ENCODE results near the gene EYA2.

The EYA2 gene

GRCh38 chr20:47032933-47033578 is 138.4 kb downstream of the EYA2 start:
- no peaks in the 10 kb centered on the region for H4K20me1 ChIP-seq (ENCODE audit: insufficient read depth, low read length, poor library complexity, severe bottlenecking)
- no peaks in the 10 kb centered on the region for H3K27me3 ChIP-seq (ENCODE audit: insufficient read depth, low read length, poor library complexity, severe bottlenecking)
- H2AFZ ChIP-seq (ENCODE audit: low read length) = no peak overlapping the region
- H3K36me3 ChIP-seq (ENCODE audit: insufficient read depth, low read length) = no peaks in the 10 kb centered on the region
- no peak overlapping the region for H3K9ac ChIP-seq (ENCODE audit: low read depth, low read length, poor library complexity, severe bottlenecking)
- H3K9me2 ChIP-seq (replicated peaks; ENCODE audit: low read depth, low read length) = no peaks in the 10 kb centered on the region
- H3K4me3 ChIP-seq (ENCODE audit: low read length, poor library complexity, severe bottlenecking) = no peak overlapping the region
- no peaks in the 10 kb centered on the region for H3K79me2 ChIP-seq (ENCODE audit: insufficient read depth, low read length)
- H3K9me3 ChIP-seq (ENCODE audit: insufficient read depth, low read depth, low read length) = no peaks in the 10 kb centered on the region
- no peak overlapping the region for H3K4me2 ChIP-seq (ENCODE audit: low read depth, low read length, poor library complexity, severe bottlenecking)
- H3F3A ChIP-seq (ENCODE audit: low read depth) = no peaks in the 10 kb centered on the region
- H3K4me1 ChIP-seq (ENCODE audit: insufficient read depth, low read length, poor library complexity, severe bottlenecking) = no peaks in the 10 kb centered on the region
- TF ChIP-seq, protein P1, sequence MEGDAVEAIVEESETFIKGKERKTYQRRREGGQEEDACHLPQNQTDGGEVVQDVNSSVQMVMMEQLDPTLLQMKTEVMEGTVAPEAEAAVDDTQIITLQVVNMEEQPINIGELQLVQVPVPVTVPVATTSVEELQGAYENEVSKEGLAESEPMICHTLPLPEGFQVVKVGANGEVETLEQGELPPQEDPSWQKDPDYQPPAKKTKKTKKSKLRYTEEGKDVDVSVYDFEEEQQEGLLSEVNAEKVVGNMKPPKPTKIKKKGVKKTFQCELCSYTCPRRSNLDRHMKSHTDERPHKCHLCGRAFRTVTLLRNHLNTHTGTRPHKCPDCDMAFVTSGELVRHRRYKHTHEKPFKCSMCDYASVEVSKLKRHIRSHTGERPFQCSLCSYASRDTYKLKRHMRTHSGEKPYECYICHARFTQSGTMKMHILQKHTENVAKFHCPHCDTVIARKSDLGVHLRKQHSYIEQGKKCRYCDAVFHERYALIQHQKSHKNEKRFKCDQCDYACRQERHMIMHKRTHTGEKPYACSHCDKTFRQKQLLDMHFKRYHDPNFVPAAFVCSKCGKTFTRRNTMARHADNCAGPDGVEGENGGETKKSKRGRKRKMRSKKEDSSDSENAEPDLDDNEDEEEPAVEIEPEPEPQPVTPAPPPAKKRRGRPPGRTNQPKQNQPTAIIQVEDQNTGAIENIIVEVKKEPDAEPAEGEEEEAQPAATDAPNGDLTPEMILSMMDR (conservative IDR thresholded peaks at IDR 0.05; ENCODE audit: low read length) = no peak
- no peak for TF ChIP-seq EZH2phosphoT487 (IDR thresholded peaks at IDR 0.05; ENCODE audit: borderline replicate concordance)

GRCh38 chr20:47033665-47034064 is 139.0 kb downstream of the EYA2 start:
- no peaks in the 10 kb centered on the region for H3K9me2 ChIP-seq (replicated peaks; ENCODE audit: low read depth, low read length)
- H3K36me3 ChIP-seq (ENCODE audit: insufficient read depth, low read length) = no peaks in the 10 kb centered on the region
- no peaks in the 10 kb centered on the region for H3K9me3 ChIP-seq (ENCODE audit: insufficient read depth, low read depth, low read length)
- no peaks in the 10 kb centered on the region for H3K79me2 ChIP-seq (ENCODE audit: insufficient read depth, low read length)
- no peak overlapping the region for H3K4me2 ChIP-seq (ENCODE audit: low read depth, low read length, poor library complexity, severe bottlenecking)
- no peaks in the 10 kb centered on the region for H3K4me1 ChIP-seq (ENCODE audit: insufficient read depth, low read length, poor library complexity, severe bottlenecking)
- H3K27me3 ChIP-seq (ENCODE audit: insufficient read depth, low read length, poor library complexity, severe bottlenecking) = no peaks in the 10 kb centered on the region
- H2AFZ ChIP-seq (ENCODE audit: low read length) = no peak overlapping the region
- no peak overlapping the region for H3K9ac ChIP-seq (ENCODE audit: low read depth, low read length, poor library complexity, severe bottlenecking)
- H4K20me1 ChIP-seq (ENCODE audit: insufficient read depth, low read length, poor library complexity, severe bottlenecking) = no peaks in the 10 kb centered on the region
- H3K4me3 ChIP-seq (ENCODE audit: low read length, poor library complexity, severe bottlenecking) = no peak overlapping the region
- no peaks in the 10 kb centered on the region for H3F3A ChIP-seq (ENCODE audit: low read depth)
- TF ChIP-seq, protein P1 (conservative IDR thresholded peaks at IDR 0.05; ENCODE audit: low read length) = no peak
- TF ChIP-seq EZH2phosphoT487 (IDR thresholded peaks at IDR 0.05; ENCODE audit: borderline replicate concordance) = no peak

- no peaks in the 10 kb centered on the region for H4K20me1 ChIP-seq (ENCODE audit: insufficient read depth, low read length, poor library complexity, severe bottlenecking)
- H3K36me3 ChIP-seq (ENCODE audit: insufficient read depth, low read length) = no peaks in the 10 kb centered on the region
- no peak overlapping the region for H2AFZ ChIP-seq (ENCODE audit: low read length)
- H3K9me3 ChIP-seq (ENCODE audit: insufficient read depth, low read depth, low read length) = no peaks in the 10 kb centered on the region
- H3F3A ChIP-seq (ENCODE audit: low read depth) = no peaks in the 10 kb centered on the region
- no peak overlapping the region for H3K4me2 ChIP-seq (ENCODE audit: low read depth, low read length, poor library complexity, severe bottlenecking)
- TF ChIP-seq, protein P1 (conservative IDR thresholded peaks at IDR 0.05; ENCODE audit: low read length) = no peak
- no peak for TF ChIP-seq EZH2phosphoT487 (IDR thresholded peaks at IDR 0.05; ENCODE audit: borderline replicate concordance)
- no peak overlapping the region for H3K4me3 ChIP-seq (ENCODE audit: low read length, poor library complexity, severe bottlenecking)
- no peaks in the 10 kb centered on the region for H3K27me3 ChIP-seq (ENCODE audit: insufficient read depth, low read length, poor library complexity, severe bottlenecking)
- H3K9me2 ChIP-seq (replicated peaks; ENCODE audit: low read depth, low read length) = no peaks in the 10 kb centered on the region
- H3K4me1 ChIP-seq (ENCODE audit: insufficient read depth, low read length, poor library complexity, severe bottlenecking) = no peaks in the 10 kb centered on the region
- H3K79me2 ChIP-seq (ENCODE audit: insufficient read depth, low read length) = no peaks in the 10 kb centered on the region
- H3K9ac ChIP-seq (ENCODE audit: low read depth, low read length, poor library complexity, severe bottlenecking) = no peak overlapping the region
Measured at GRCh38 chr20:47035026-47035590, 140.5 kb downstream of the EYA2 start.

Data from Loucy (cell line).